HG02623 (cell line): ENCODE data around the gene AMBRA1.

Experiments used
- ATAC-seq: cut with Tn5 transposase; IDR thresholded peaks from one replicate; pipeline ENCODE4 v1.9.1; 2021; ENCODE audit warnings: moderate library complexity; ENCODE audit not compliant: unreplicated experiment

AMBRA1 gene, protein sequence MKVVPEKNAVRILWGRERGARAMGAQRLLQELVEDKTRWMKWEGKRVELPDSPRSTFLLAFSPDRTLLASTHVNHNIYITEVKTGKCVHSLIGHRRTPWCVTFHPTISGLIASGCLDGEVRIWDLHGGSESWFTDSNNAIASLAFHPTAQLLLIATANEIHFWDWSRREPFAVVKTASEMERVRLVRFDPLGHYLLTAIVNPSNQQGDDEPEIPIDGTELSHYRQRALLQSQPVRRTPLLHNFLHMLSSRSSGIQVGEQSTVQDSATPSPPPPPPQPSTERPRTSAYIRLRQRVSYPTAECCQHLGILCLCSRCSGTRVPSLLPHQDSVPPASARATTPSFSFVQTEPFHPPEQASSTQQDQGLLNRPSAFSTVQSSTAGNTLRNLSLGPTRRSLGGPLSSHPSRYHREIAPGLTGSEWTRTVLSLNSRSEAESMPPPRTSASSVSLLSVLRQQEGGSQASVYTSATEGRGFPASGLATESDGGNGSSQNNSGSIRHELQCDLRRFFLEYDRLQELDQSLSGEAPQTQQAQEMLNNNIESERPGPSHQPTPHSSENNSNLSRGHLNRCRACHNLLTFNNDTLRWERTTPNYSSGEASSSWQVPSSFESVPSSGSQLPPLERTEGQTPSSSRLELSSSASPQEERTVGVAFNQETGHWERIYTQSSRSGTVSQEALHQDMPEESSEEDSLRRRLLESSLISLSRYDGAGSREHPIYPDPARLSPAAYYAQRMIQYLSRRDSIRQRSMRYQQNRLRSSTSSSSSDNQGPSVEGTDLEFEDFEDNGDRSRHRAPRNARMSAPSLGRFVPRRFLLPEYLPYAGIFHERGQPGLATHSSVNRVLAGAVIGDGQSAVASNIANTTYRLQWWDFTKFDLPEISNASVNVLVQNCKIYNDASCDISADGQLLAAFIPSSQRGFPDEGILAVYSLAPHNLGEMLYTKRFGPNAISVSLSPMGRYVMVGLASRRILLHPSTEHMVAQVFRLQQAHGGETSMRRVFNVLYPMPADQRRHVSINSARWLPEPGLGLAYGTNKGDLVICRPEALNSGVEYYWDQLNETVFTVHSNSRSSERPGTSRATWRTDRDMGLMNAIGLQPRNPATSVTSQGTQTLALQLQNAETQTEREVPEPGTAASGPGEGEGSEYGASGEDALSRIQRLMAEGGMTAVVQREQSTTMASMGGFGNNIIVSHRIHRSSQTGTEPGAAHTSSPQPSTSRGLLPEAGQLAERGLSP (N-terminal part only)

DNA sequence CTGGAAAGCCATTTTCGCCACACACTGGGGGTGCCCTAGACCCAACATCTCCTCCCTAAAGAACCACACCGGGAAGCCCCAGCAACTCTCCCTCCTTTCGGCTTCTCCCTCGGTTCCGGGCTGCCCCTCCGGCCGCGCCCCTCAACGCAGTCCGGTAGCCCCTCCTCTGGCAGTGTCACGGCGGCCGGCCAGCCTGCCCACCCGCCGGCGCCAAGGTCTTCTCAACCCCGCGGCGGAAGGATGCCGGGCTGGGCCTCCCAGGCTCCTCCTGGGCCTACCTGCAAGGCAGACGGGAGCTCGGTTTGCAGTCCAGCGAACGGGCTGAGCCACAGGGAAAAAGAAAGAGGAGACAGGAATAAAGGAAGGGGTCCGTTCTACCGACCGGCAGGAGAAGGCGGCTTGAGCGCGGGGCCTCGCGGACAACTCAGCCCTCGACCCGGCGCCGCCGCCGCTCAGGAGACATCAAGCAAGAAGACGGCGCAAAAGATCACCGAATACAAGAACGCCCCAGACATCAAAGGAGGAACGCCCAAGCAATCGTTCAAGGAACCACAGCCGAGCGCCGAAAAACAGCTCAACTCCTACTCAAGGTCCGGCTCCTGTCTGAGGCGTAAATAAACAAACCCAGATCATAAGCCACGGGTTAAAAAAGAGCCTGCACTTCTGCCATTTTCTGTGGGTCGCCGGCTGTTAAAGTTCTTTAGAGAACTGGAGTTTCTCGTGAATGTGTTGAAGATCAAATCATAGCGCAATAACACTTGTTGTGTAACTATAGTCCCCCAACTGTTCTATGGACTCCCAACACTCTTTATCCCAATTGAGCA, at the start of gene AMBRA1:
Gene AMBRA1 (minus strand): TSS at position 474 of the 824 bp plus-strand sequence. CDS start 45,643 bp downstream, outside the sequence.
- ATAC-seq, result peak; percentile 74

DNA sequence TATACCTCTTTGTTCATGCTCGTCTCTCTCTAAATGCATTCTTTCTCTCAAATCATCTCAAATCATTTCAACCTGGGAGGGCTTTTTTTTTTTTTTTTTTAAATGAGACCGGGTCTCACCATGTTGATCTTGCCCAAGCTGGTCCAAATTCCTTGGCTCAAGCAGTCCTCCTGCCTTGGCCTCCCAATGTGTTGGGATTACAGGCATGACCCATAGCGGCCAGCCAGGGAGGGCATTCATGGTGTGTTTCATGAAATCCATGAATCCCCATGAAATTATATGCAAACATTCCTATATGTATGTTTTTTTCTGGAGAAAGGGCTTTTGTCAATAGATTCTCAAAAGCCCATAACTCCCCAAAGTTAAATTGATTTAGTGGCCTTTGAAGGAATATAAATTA, 49.7 kb upstream of the AMBRA1 start:
- no peak for ATAC-seq

DNA sequence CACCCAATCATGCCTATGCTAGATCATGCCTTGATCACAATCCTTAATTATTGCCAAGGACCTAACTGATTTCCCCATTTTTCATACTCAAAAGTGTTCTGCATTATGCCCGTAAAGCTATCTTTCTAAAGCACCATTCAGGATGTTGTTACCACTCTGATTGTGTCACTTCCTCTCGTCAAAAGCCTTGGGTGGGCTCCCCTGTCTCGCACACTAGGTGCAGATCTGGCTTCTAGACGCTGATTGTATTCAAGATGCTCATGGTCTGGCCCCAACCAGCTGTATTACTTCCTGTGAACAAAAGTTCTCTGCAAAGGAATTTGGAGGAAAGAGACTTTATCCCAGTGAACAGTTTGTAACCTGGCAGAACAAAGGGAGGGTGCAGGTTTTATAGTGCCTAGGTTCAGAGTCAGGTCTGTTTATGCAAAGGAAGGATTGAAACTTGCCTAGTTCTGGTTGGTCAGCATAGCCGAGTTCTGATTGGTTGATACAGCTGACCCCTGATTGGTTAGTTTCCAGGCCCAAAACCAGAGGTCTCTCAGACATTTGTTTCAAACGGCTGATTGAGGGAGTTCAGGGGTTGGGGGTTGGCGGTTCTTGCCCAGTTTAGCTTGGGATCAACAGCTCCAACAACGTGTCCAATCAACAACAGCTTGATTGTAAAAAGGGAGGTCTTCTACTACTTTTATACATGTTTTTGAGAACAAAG, 49.0 kb upstream of the AMBRA1 start:
- ATAC-seq, result no peak

DNA sequence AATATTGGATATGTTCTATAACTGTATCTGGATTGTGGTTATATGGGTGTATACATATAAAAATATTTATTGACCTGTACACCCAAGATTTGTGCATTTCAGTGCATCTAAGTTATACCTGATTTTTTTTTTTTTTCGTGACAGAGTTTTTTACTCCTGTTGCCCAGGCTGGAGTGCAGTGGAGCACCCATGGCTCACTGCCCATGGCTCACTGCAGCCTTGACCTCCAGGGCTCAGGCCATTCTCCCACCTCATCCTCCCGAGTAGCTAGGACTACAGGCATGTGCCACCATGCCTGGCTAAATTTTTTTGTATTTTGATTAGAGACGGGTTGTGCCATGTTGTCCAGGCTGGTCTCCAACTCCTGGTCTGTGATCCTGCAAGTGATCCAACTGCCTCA, 47.8 kb upstream of the AMBRA1 start:
- no peak for ATAC-seq

DNA sequence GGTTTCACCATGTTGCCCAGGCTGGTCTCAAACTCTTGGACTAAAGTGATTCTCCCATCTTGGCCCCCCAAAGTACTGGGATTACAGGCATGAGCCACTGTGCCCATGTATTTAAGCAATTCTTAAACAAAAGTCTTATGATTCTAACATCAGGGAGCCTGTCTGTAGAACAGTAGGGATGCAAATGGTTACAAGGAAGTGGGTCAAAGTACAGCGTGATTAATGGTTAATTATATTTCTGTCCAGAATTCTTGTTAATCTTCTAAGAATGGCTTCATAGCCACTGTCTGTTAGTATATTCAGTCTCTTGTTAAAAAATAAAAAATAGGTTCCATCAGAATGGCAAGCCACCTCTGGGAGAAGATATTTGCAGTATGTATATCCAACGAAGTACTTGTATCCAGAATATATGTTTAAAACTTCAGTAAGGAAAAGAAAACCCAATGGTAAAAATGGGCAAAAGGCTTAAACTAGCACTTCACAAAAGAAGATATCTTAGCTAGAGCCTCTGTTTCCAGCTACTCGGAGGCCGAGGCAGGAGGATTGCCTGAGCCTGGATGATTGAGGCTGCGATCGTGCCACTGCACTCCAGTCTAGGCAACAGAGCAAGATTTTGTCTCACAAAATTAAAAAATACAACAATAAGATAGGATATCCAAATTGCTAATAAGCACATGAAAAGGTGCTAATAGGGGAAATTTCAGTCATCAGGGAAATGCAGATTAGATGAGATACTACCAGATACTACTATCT, 46.4 kb upstream of the AMBRA1 start:
- ATAC-seq, result no peak

DNA sequence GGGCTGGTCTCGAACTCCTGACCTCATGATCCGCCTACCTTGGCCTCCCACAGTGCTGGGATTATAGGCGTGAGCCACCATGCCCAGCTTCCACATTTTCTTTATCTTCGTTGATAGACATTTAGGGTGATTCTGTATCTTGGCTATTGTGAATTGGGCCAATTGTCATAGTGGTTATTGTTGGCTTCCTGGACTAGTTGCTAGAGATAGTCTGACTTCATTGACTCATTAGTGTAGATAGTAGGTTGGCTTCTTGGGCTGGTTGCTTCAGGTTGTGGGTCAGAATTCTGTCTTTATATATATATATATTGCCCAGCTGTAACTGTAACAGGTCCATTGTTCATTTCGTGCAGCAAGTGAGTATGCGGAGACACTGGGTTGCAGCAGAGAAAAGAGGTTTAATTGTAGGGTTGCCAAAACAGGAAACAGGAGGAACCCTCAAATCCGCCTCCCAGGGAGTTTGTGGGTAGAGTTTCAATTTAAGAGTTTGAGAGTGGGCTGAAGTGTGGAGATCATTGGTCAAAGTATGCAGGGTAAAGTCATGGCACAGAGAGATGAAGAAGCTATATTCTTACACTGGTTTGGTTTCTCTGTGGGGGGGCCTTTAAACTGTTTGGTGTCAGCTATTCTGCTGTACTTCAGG, 45.5 kb upstream of the AMBRA1 start:
- no peak for ATAC-seq

DNA sequence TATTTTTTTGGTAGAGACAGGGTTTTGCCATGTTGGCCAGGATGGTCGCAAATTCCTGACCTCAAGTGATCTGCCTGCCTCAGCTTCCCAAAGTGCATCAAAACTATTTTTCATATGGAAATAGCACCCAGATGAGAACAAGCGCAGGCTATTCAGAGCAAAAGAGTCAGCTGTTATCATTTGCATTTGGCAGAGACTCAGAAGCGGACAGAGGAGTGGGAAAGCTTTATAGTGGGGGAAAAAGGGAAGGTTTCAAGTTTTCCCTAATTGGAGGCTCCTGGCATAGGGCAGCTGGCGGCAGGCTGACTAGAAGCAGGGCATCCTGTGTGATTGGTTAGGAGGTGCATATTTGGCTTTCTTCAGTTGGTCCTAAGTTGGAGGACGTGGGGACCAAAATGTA, 43.7 kb upstream of the AMBRA1 start:
- no peak for ATAC-seq

DNA sequence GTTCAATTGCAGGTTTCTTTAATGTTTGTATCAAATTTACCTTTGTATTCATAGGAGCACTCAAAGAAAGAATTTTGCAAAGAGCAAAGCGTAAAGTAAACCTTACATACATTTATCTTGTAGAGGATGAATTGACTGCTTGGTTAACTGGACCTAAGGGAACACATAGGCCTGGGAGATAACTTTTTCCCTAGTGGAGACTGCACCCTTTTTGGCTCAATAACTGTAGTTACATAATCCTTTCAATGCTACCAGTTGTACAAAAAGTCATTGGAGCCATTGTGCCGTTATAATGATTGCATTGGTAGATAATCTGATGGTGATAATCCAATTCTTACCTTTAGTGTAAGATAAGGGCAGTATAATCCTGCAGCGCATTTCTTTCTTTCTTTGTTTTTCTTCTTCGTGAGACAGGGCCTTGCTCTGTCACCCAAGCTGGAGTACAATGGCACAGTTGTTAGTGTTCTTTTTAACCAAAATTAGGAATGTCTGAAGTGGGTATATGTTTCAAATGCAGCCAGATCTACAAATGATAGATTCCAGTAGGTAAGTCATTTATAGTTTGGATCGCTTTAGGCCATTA, 41.8 kb upstream of the AMBRA1 start:
- ATAC-seq, result no peak

DNA sequence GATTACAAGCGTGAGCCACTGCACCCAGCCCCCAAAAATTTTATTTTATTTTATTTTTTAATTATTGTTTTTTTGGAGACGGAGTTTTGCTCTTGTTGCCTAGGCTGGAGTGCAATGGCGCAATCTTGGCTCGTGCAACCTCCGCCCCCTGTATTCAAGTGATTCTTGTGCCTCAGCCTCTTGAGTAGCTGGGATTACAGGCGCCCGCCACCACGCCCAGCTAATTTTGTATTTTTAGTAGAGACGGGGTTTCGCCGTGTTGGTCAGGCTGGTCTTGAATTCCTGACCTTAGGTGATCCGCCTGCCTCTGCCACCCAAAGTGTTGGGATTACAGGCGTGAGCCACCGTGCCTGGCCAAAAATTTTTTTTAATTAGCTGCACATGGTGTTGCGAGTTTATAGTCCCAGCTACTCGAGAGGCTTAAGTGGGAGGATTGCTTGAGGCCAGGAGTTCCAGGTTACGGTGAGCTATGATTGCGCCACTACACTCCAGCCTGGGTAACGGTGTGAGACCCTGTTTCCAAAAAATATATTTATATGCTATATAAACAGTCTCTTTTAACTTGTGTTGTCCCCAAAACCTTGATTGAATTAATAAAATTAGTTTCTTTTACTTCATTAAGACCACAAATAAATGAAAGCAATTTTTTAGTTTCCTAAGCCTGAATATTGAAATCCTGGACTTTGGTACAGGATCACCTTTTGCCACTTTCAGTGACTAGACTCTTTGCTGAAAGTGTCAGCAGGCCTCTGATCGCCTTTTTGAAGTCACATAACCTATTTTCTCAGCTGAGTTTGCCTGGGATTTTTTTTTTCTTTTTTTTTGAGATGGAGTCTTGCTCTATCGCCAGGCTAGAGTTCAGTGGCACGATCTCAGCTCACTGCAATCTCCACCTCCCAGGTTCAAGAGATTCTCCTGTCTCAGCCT, 39.7 kb upstream of the AMBRA1 start:
- ATAC-seq, result no peak

DNA sequence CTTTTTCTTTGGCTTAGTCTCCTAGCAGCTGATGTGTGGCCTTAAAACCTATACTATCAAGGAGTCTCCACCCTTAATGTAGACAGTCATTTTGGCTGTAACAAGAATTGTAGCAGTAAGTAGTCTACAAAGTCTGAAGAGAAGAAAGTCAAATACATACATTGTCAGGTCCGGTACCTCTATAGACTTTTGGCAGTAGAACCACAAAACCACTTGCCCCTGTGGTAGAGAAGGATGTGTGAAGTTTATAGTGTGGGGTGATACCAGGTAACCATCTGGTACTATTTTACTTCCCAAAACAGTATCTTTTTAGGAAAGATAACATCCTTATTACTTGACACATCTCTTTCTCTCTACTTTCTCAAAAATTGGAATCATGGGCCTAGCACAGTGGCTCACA, 38.7 kb upstream of the AMBRA1 start:
- ATAC-seq, result no peak

DNA sequence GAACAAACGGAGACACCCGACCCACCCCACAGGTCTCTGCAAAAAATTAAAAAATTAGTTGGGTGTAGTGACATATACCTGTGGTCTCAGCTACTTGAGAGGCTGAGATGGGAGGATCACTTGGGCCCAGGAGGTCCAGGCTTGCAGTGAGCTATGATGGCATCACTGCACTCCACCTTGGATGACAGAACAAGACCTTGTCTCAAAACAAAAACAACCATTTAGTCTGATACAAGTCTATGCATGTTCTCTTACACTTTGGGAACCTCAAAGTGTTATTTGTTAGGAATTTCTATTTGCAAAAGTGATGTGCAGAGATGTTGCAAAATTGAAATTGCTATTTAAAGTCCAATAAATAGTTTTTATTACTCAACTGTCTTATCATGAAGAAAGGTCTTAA, 37.9 kb upstream of the AMBRA1 start:
- no peak for ATAC-seq

DNA sequence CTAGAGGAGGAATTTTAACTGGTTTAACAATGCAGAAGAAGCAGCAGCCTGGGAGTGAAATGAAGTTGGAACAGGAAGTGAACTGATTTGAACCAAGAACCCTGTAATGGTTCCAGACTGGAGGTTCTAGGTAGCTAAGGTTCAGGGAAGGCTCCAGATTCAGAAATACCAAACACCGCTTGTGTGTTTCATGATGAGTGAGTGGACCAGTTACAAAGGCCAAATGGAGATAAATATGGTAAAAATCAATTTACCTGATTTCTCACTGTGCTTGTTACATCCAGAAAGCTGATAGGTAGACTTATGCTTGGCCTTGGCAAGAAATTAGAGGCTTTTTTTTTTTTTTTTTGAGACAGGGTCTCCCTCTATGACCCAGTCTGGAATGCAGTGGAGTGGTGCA, 36.4 kb upstream of the AMBRA1 start:
- ATAC-seq, result no peak

DNA sequence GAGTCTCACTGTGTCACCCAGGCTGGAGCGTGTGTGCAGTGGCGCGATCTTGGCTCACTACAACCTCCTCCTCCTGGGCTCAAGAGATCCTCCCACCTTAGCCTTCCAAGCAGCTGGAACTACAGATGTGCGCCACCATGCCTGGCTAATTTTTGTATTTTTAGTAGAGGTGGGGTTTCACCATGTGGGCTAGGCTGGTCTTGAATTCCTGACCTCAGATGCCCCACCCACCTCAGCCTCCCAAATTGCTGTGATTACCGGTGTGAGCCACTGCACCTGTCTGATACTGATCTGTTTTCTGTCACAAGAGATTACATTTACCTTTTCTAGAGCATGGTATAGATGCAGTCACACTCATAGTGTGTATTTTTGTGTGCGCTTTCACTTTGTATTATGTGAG, 35.1 kb upstream of the AMBRA1 start:
- ATAC-seq, result no peak

DNA sequence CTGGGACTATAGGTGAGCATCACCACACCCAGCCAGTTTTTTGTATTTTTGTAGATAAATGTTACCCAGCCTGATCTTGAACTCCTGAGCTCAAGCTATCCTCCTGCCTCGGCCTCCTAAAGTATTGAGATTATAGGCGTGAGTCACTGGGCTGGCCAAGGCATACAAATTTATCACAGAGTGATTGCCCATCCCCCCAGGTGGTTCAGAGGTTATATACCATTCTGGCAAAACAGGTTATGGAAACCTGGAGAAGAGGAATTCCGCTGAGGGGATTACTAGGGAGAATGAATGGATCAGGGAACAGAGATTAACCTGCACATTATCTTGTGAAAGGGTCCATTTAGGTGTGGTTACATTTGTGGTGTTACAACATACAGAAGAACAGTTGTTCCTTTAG, 31.6 kb upstream of the AMBRA1 start:
- no peak for ATAC-seq

DNA sequence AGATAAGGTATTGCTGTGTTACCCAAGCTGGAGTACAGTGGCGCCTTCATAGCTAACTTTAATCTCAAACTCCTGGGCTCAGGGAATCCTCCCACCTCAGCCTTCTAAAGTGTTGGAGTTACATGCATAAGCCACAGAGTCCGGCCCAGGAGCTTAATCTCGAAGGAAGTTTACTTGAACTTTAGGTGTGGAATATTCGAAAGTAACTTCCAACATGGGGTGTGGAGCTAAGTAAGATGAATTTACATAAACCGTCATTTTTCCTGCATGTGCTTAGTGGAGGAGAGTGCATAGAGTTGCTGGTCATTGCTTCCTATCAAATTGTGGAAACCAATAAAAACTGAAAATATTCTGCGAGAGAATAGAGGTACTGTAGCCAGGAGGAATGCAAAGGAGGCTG, 25.0 kb upstream of the AMBRA1 start:
- no peak for ATAC-seq

DNA sequence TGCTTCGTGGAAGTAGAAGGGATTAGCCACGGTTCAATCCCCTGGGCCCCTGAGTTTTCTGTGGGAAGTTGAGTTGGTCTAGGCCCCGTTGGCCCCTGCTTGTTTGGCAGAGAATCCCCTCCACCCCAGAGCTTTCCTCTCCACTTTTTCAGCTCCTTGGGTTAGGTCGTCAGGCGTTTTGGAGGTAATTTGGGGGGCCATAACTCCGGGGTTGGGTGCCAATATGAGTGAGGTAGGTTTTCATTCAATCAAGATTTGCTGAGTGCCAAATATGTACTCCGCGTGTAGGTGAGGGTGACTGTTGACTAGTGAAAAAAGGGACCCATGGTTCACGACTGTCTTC, 24.1 kb upstream of the AMBRA1 start:
- ATAC-seq, result no peak
